ENCODE results near the gene COL4A2.

DNA sequence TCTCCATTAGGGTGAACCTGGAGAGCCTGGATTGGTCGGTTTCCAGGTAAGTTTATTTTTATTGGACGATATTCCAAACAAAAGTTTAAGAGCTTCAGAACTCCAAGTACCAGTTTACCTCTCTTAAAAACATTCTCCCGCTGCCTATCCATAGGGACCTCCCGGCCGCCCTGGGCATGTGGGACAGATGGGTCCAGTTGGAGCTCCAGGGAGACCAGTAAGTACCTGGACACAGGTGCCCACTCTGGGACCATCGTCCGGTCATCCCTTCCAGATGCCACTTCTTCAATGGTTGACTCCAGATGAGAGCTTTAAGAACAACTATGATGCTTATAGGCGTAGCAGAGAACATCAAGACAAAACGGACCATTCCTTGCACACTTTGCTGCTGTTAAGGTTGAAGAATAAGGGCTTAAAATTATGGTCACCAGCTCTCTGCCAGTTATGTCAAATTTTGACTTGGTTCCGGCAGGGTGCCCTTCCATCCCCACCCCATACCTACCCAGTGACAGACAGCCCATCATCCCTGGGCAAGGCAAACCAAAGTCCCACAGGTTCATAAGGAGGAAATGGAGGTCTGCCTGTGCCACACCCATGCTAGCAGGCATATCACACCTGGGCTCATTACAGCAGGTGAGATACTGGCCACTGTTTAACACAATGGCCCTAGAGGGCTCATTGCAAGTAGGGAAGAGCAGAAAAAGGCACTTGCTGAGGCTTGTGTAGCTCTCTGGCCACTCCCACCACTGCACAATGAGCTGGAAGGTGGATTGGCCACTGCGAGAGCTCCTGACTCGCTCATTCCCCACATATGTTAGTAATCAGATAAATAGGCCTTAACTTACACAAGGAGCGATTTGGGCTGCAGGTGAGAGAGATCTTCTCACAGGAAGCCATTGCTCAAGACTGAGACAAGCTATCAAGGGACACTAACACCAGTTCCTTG lies 123.6 kb downstream of the COL4A2 start:
- TF ChIP-seq, protein P1, sequence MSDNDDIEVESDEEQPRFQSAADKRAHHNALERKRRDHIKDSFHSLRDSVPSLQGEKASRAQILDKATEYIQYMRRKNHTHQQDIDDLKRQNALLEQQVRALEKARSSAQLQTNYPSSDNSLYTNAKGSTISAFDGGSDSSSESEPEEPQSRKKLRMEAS (IDR thresholded peaks at IDR 0.05) = no peak
- no peak for TF ChIP-seq POLR2A (IDR thresholded peaks at IDR 0.05; ENCODE audit: borderline replicate concordance, extremely low read depth, insufficient read depth, insufficient read length)
- TF ChIP-seq, protein P2, sequence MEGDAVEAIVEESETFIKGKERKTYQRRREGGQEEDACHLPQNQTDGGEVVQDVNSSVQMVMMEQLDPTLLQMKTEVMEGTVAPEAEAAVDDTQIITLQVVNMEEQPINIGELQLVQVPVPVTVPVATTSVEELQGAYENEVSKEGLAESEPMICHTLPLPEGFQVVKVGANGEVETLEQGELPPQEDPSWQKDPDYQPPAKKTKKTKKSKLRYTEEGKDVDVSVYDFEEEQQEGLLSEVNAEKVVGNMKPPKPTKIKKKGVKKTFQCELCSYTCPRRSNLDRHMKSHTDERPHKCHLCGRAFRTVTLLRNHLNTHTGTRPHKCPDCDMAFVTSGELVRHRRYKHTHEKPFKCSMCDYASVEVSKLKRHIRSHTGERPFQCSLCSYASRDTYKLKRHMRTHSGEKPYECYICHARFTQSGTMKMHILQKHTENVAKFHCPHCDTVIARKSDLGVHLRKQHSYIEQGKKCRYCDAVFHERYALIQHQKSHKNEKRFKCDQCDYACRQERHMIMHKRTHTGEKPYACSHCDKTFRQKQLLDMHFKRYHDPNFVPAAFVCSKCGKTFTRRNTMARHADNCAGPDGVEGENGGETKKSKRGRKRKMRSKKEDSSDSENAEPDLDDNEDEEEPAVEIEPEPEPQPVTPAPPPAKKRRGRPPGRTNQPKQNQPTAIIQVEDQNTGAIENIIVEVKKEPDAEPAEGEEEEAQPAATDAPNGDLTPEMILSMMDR (IDR thresholded peaks at IDR 0.05 in 2 of 3, conservative IDR thresholded peaks at IDR 0.05 in 1 of 3; ENCODE audit: borderline replicate concordance in 1 of 3, insufficient read depth in 1 of 3, low read depth in 2 of 3, low read length in 2 of 3) = no peak
- TF ChIP-seq, protein P3, sequence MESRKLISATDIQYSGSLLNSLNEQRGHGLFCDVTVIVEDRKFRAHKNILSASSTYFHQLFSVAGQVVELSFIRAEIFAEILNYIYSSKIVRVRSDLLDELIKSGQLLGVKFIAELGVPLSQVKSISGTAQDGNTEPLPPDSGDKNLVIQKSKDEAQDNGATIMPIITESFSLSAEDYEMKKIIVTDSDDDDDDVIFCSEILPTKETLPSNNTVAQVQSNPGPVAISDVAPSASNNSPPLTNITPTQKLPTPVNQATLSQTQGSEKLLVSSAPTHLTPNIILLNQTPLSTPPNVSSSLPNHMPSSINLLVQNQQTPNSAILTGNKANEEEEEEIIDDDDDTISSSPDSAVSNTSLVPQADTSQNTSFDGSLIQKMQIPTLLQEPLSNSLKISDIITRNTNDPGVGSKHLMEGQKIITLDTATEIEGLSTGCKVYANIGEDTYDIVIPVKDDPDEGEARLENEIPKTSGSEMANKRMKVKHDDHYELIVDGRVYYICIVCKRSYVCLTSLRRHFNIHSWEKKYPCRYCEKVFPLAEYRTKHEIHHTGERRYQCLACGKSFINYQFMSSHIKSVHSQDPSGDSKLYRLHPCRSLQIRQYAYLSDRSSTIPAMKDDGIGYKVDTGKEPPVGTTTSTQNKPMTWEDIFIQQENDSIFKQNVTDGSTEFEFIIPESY (IDR thresholded peaks at IDR 0.05; ENCODE audit: extremely low read depth, insufficient replicate concordance, low read length) = no peak
- no peak for TF ChIP-seq SP1 (IDR thresholded peaks at IDR 0.05; ENCODE audit: low read depth)
- TF ChIP-seq POLR2AphosphoS5 (IDR thresholded peaks at IDR 0.05; ENCODE audit: low read depth, low read length) = no peak
- no peak for TF ChIP-seq RAD21 (IDR thresholded peaks at IDR 0.05; ENCODE audit: low read depth)
- no peak for TF ChIP-seq EZH2 (IDR thresholded peaks at IDR 0.05)
- TF ChIP-seq ZFX (IDR thresholded peaks at IDR 0.05) = no peak
- TF ChIP-seq EZH2phosphoT487 (IDR thresholded peaks at IDR 0.05; ENCODE audit: borderline replicate concordance) = no peak
